PFSK-1 (cell line): Measurements from ENCODE around the gene HEMK1.

ENCODE experiments used
- FOXP2 ChIP-seq: optimal IDR thresholded peaks from 2 replicates; pipeline ENCODE3; 2011; ENCODE audit warnings: borderline replicate concordance, control low read depth, inconsistent platforms; ENCODE audit not compliant: insufficient read depth; ENCODE audit errors: extremely low read length, extremely low read depth
- POLR2AphosphoS5 ChIP-seq: IDR thresholded peaks from 2 replicates; pipeline ENCODE4 v1.6.1; 2012; ENCODE audit warnings: low read depth, mild to moderate bottlenecking, control low read depth, low read length, moderate library complexity
- SIN3A ChIP-seq: IDR thresholded peaks from 2 replicates; pipeline ENCODE4 v1.6.1; 2012; ENCODE audit warnings: mild to moderate bottlenecking, low read length, moderate library complexity, borderline replicate concordance; ENCODE audit not compliant: insufficient read depth
- TAF1 ChIP-seq: IDR thresholded peaks from 2 replicates; pipeline ENCODE4 v1.6.1; 2012; ENCODE audit warnings: low read length, control low read depth, borderline replicate concordance; ENCODE audit not compliant: insufficient read depth
- TF ChIP-seq, protein P1 (sequence below), 2 experiments: IDR thresholded peaks; 2 replicates each; pipeline versions ENCODE4 v1.6.1 to v1.8.0; 2011 to 2012; ENCODE audit warnings: low read depth in 2 of 2, low read length in 2 of 2, control low read depth in 1 of 2, inconsistent platforms in 1 of 2, mild to moderate bottlenecking in 1 of 2, moderate library complexity in 1 of 2; ENCODE audit not compliant: insufficient read depth in 1 of 2

Gene HEMK1

DNA sequence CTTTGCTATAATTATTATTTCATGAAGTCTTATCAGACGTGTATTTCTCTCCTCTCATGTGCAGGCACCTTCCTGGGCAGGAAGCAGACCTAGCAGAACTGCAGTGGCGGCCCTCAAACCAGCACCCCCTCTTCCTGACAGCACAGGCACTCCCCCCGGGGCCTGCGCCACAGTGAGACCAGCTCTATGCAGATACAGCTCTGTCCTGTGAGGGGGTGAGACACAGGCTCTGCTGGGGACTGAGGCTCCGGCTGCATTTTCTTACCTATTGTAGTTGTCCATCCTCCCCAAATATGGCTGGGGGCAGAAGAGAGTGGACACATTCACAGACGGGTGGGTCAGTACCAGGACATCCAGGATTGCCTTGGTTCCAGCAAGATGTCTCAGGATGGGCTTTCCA, 37.3 kb downstream of the HEMK1 start:
- TF ChIP-seq SIN3A (no peak), POLR2AphosphoS5 (no peak), TAF1 (no peak), FOXP2 (no peak)
- TF ChIP-seq, protein P1, sequence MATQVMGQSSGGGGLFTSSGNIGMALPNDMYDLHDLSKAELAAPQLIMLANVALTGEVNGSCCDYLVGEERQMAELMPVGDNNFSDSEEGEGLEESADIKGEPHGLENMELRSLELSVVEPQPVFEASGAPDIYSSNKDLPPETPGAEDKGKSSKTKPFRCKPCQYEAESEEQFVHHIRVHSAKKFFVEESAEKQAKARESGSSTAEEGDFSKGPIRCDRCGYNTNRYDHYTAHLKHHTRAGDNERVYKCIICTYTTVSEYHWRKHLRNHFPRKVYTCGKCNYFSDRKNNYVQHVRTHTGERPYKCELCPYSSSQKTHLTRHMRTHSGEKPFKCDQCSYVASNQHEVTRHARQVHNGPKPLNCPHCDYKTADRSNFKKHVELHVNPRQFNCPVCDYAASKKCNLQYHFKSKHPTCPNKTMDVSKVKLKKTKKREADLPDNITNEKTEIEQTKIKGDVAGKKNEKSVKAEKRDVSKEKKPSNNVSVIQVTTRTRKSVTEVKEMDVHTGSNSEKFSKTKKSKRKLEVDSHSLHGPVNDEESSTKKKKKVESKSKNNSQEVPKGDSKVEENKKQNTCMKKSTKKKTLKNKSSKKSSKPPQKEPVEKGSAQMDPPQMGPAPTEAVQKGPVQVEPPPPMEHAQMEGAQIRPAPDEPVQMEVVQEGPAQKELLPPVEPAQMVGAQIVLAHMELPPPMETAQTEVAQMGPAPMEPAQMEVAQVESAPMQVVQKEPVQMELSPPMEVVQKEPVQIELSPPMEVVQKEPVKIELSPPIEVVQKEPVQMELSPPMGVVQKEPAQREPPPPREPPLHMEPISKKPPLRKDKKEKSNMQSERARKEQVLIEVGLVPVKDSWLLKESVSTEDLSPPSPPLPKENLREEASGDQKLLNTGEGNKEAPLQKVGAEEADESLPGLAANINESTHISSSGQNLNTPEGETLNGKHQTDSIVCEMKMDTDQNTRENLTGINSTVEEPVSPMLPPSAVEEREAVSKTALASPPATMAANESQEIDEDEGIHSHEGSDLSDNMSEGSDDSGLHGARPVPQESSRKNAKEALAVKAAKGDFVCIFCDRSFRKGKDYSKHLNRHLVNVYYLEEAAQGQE (IDR thresholded peaks at IDR 0.05; ENCODE audit: insufficient read depth in 1 of 2, low read depth in 2 of 2, low read length in 2 of 2) = no peak

DNA sequence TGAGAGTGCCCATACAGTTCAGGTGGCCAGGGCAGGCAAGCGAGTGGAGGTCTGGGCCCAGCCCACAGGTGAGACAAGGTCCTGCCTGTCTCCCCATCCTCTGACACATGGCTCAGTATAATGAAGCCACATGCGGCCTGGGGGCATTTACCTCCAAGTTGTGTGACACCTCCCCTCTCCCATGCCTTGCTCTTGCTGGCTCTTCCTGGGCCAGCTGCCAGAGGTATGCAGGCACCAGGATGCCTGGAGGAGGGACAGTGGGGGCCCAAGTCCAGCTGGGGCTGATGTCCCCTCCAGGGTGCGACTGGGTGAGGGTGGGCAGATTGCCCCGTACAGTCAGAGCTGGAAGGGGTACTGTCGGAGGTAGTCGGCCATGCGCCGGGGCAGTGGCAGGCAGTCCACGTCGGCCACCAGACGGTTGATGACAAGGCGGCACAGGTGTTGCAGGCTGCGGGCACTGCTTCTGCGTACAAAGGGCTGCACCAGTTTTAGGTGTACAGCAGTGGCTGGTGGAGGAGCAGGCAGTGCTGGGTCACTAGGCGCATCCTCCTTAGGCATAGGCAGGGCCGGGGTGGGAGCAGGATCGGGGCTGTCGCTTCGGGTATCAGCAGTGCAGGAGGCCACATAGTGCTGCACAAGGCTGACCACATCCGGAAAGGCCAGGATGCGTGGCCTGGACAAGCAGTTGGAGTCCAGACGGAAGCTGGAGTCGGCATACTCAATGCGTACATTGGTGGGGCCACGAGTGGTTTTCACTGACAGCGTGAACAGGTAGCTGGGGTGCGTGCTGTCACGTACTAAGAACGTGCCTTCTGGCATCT, 38.2 kb downstream of the HEMK1 start:
- TF ChIP-seq TAF1 = no peak
- TF ChIP-seq, protein P1 (IDR thresholded peaks at IDR 0.05; ENCODE audit: insufficient read depth in 1 of 2, low read depth in 2 of 2, low read length in 2 of 2) = no peak
- no peak for TF ChIP-seq POLR2AphosphoS5
- TF ChIP-seq SIN3A = no peak
- no peak for TF ChIP-seq FOXP2

- TF ChIP-seq, protein P1 (IDR thresholded peaks at IDR 0.05; ENCODE audit: insufficient read depth in 1 of 2, low read depth in 2 of 2, low read length in 2 of 2) = no peak
- TF ChIP-seq TAF1 (no peak), FOXP2 (no peak)
Measured at GRCh38 chr3:50608278-50608677, 39.0 kb downstream of the HEMK1 start.

DNA sequence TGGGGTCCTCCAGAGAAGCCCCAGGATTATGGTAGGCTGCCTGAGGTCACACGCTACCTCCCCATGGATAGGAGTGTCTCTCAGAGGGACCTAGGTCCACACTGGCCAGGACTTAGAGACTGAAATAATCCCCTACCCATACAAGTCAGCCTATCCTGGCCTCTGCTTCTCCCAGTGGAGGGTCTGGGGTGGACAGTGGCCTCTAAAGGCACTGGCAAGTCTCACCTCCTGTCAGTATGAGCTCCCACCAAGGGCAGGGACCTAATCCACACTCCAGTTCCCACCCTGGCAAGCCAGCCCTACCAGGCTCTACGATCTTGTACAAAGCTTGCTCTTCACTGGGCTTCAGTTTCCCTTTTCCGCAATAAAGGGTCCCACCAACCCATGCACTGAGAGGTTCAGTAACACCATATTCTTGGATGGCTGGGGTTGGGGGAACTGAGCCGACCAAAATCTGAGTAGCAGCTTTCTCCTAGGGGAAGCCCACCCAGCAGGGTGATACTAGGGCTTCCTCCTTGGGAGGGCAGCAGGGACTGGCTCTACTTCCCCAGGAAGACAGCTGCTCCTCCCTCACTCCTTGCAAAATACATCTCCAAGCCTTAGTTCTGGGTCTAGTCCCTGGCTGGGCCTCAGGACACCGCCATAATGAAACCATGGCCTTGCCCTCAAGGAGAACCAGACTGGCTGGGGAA, 39.9 kb downstream of the HEMK1 start:
- no peak for TF ChIP-seq FOXP2
- TF ChIP-seq POLR2AphosphoS5 = no peak
- TF ChIP-seq TAF1 = no peak
- TF ChIP-seq, protein P1 (IDR thresholded peaks at IDR 0.05; ENCODE audit: insufficient read depth in 1 of 2, low read depth in 2 of 2, low read length in 2 of 2) = no peak
- TF ChIP-seq SIN3A = no peak
